ENCODE data around the gene ZFP64.
A peak's percentile ranks its signal among the peaks of the same experiment; 100 is the strongest.
"Not testable (repeated sequence)": the region's sequence is repeated elsewhere in the genome, so short reads cannot be mapped to it uniquely, and the experiment has no call there.

Gene ZFP64

GRCh38 chr20:52191132-52191915, at the start of gene ZFP64:
Gene ZFP64, minus strand, starts transcription at chr20:52191779. Its CDS starts 143 bp downstream, at chr20:52191636.
- ATAC-seq (replicated peaks) (peak; percentile 85 to 86), DNase-seq (peak; percentile 63)
- peaks cover 7 to 23% of the 10 kb centered on the region in 2 donors for H3K4me1 Mint-ChIP-seq
- no peaks in the 10 kb centered on the region for H3K27me3 Mint-ChIP-seq
- H3K4me3 Mint-ChIP-seq = peak within 1 kb of the TSS; percentile 83 to 91
- H3K27ac Mint-ChIP-seq = peak within 1 kb of the TSS; percentile 94
- no peaks in the 10 kb centered on the region for H3K9me3 Mint-ChIP-seq
- H3K36me3 Mint-ChIP-seq = peaks cover 5 to 6% of the 10 kb centered on the region in 2 donors

GRCh38 chr20:52240802-52241201, 49.2 kb upstream of the ZFP64 start:
- H3K4me3 Mint-ChIP-seq = no peak overlapping the region
- peaks cover 9 to 18% of the 10 kb centered on the region in 2 donors for H3K27me3 Mint-ChIP-seq
- no peaks in the 10 kb centered on the region for H3K9me3 Mint-ChIP-seq
- no peak for ATAC-seq (replicated peaks)
- no peak for DNase-seq
- H3K27ac Mint-ChIP-seq = no peak overlapping the region
- H3K4me1 Mint-ChIP-seq = no peaks in the 10 kb centered on the region
- H3K36me3 Mint-ChIP-seq = no peaks in the 10 kb centered on the region

- no peaks in the 10 kb centered on the region for H3K36me3 Mint-ChIP-seq
- no peaks in the 10 kb centered on the region for H3K9me3 Mint-ChIP-seq
- no peak for DNase-seq
- no peak overlapping the region for H3K27ac Mint-ChIP-seq
- no peaks in the 10 kb centered on the region for H3K4me1 Mint-ChIP-seq
- no peak overlapping the region for H3K4me3 Mint-ChIP-seq
- no peak for ATAC-seq (replicated peaks)
- peaks cover 9 to 18% of the 10 kb centered on the region in 2 donors for H3K27me3 Mint-ChIP-seq
Measured at GRCh38 chr20:52239102-52239501, 47.5 kb upstream of the ZFP64 start.

- H3K36me3 Mint-ChIP-seq = no peaks in the 10 kb centered on the region
- H3K27me3 Mint-ChIP-seq = peaks cover 9 to 12% of the 10 kb centered on the region in 2 donors
- H3K9me3 Mint-ChIP-seq = no peaks in the 10 kb centered on the region
- H3K27ac Mint-ChIP-seq = no peak overlapping the region
- ATAC-seq (replicated peaks) (no peak), DNase-seq (no peak)
- H3K4me1 Mint-ChIP-seq = no peaks in the 10 kb centered on the region
- no peak overlapping the region for H3K4me3 Mint-ChIP-seq
Measured at GRCh38 chr20:52236292-52236691, 44.7 kb upstream of the ZFP64 start.

GRCh38 chr20:52235129-52235528, 43.5 kb upstream of the ZFP64 start:
- Mint-ChIP-seq H3K4me3 (no peak overlapping the region), H3K36me3 (no peaks in the 10 kb centered on the region), H3K4me1 (peaks cover 0 to 6% of the 10 kb centered on the region in 2 donors), H3K27ac (no peak overlapping the region), H3K27me3 (peaks cover under 1 to 6% of the 10 kb centered on the region in 2 donors), H3K9me3 (no peaks in the 10 kb centered on the region)
- ATAC-seq (replicated peaks) = no peak
- DNase-seq = no peak

- Mint-ChIP-seq H3K27ac (no peak overlapping the region), H3K27me3 (peaks cover 0 to 6% of the 10 kb centered on the region in 2 donors), H3K9me3 (no peaks in the 10 kb centered on the region), H3K4me1 (peaks cover 0 to 6% of the 10 kb centered on the region in 2 donors), H3K4me3 (no peak overlapping the region), H3K36me3 (no peaks in the 10 kb centered on the region)
- no peak for DNase-seq
- ATAC-seq (replicated peaks) = no peak
Measured at GRCh38 chr20:52234302-52235045, 42.9 kb upstream of the ZFP64 start.

- no peak for ATAC-seq (replicated peaks)
- H3K36me3 Mint-ChIP-seq = no peaks in the 10 kb centered on the region
- H3K27ac Mint-ChIP-seq = no peak overlapping the region
- no peak for DNase-seq
- H3K4me1 Mint-ChIP-seq = peaks cover 0 to 6% of the 10 kb centered on the region in 2 donors
- H3K4me3 Mint-ChIP-seq = no peak overlapping the region
- H3K9me3 Mint-ChIP-seq = no peaks in the 10 kb centered on the region
- peaks cover 5 to 15% of the 10 kb centered on the region in 2 donors for H3K27me3 Mint-ChIP-seq
Measured at GRCh38 chr20:52231230-52231746, 39.7 kb upstream of the ZFP64 start.

- H3K9me3 Mint-ChIP-seq = no peaks in the 10 kb centered on the region
- H3K4me1 Mint-ChIP-seq = peaks cover 0 to 6% of the 10 kb centered on the region in 2 donors
- H3K36me3 Mint-ChIP-seq = no peaks in the 10 kb centered on the region
- H3K4me3 Mint-ChIP-seq = no peak overlapping the region
- H3K27me3 Mint-ChIP-seq = peaks cover 5 to 16% of the 10 kb centered on the region in 2 donors
- ATAC-seq (replicated peaks) = no peak
- DNase-seq = no peak
- H3K27ac Mint-ChIP-seq = no peak overlapping the region
Measured at GRCh38 chr20:52230409-52230808, 38.8 kb upstream of the ZFP64 start.

GRCh38 chr20:52229346-52229745, 37.8 kb upstream of the ZFP64 start:
- H3K4me1 Mint-ChIP-seq; H3K4me3 Mint-ChIP-seq; H3K9me3 Mint-ChIP-seq; H3K36me3 Mint-ChIP-seq; ATAC-seq (replicated peaks); DNase-seq; H3K27ac Mint-ChIP-seq: not testable (repeated sequence)
- H3K27me3 Mint-ChIP-seq = peaks cover 5 to 16% of the 10 kb centered on the region in 2 donors

GRCh38 chr20:52226370-52226769, 34.8 kb upstream of the ZFP64 start:
- Mint-ChIP-seq H3K4me3 (no peak overlapping the region), H3K27me3 (peaks cover 5 to 16% of the 10 kb centered on the region in 2 donors), H3K9me3 (peaks cover 4 to 5% of the 10 kb centered on the region in 2 donors), H3K36me3 (peaks cover 0 to 4% of the 10 kb centered on the region in 2 donors), H3K4me1 (peaks cover 0 to 6% of the 10 kb centered on the region in 2 donors), H3K27ac (no peak overlapping the region)
- no peak for DNase-seq
- ATAC-seq (replicated peaks) = no peak

GRCh38 chr20:52224920-52225319, 33.3 kb upstream of the ZFP64 start:
- Mint-ChIP-seq H3K9me3 (peaks cover 5 to 7% of the 10 kb centered on the region in 2 donors), H3K27me3 (peaks cover 5 to 16% of the 10 kb centered on the region in 2 donors)

GRCh38 chr20:52221362-52221761, 29.8 kb upstream of the ZFP64 start:
- not testable (repeated sequence) for DNase-seq; H3K27ac Mint-ChIP-seq; ATAC-seq (replicated peaks); H3K4me1 Mint-ChIP-seq; H3K4me3 Mint-ChIP-seq; H3K36me3 Mint-ChIP-seq
- Mint-ChIP-seq H3K27me3 (peaks cover 13 to 26% of the 10 kb centered on the region in 2 donors), H3K9me3 (peaks cover 18% of the 10 kb centered on the region in 2 donors)

More at GRCh38 chr20:52224920-52225319, 33.3 kb upstream of the ZFP64 start:
- Mint-ChIP-seq H3K4me3 (no peak overlapping the region), H3K4me1 (no peaks in the 10 kb centered on the region), H3K36me3 (peaks cover 0 to 4% of the 10 kb centered on the region in 2 donors), H3K27ac (no peak overlapping the region)
- no peak for DNase-seq
- ATAC-seq (replicated peaks) = no peak

- not testable (repeated sequence) for H3K36me3 Mint-ChIP-seq; ATAC-seq (replicated peaks); H3K27ac Mint-ChIP-seq; H3K4me1 Mint-ChIP-seq; DNase-seq; H3K4me3 Mint-ChIP-seq
- H3K9me3 Mint-ChIP-seq = peaks cover 18% of the 10 kb centered on the region in 2 donors
- H3K27me3 Mint-ChIP-seq = peaks cover 13 to 25% of the 10 kb centered on the region in 2 donors
Measured at GRCh38 chr20:52220891-52221290, 29.3 kb upstream of the ZFP64 start.

GRCh38 chr20:52219441-52219840, 27.9 kb upstream of the ZFP64 start:
- Mint-ChIP-seq H3K27ac (no peak overlapping the region), H3K27me3 (peaks cover 17 to 35% of the 10 kb centered on the region in 2 donors)
- DNase-seq = no peak

More at GRCh38 chr20:52219441-52219840, 27.9 kb upstream of the ZFP64 start:
- Mint-ChIP-seq H3K36me3 (peaks cover 3 to 4% of the 10 kb centered on the region in 2 donors), H3K4me3 (no peak overlapping the region), H3K9me3 (peaks cover 18% of the 10 kb centered on the region in 2 donors), H3K4me1 (no peaks in the 10 kb centered on the region)
- no peak for ATAC-seq (replicated peaks)

Data from stimulated activated naive B cell treated with anti-CD40 and anti-IgM and Interleukin-4, amounts not matched to agents 10 μg/mL and 1 μg/mL and 100 μg/mL, for 72 hours (primary cell).